Ectodermal cell (in vitro differentiated cells): ENCODE measurements around the gene PPP1R16B.

ENCODE experiments used
- H3K27ac ChIP-seq: 2 replicates; pipeline ENCODE4 v1.7.0; 2013; ENCODE audit warnings: mild to moderate bottlenecking, low read depth, low read length; ENCODE audit not compliant: insufficient read depth, poor library complexity, severe bottlenecking
- H3K27me3 ChIP-seq: 2 replicates; pipeline ENCODE4 v1.7.0; 2013; ENCODE audit warnings: mild to moderate bottlenecking, low read length; ENCODE audit not compliant: insufficient read depth, control insufficient read depth, poor library complexity, severe bottlenecking
- H3K36me3 ChIP-seq: one replicate; pipeline ENCODE4 v1.7.0; 2013; ENCODE audit warnings: low read length; ENCODE audit not compliant: control insufficient read depth, insufficient read depth
- H3K4me1 ChIP-seq: one replicate; pipeline ENCODE4 v1.7.0; 2013; ENCODE audit warnings: low read length; ENCODE audit not compliant: control insufficient read depth, insufficient read depth
- H3K4me3 ChIP-seq: 2 replicates; pipeline ENCODE4 v1.7.0; 2013; ENCODE audit warnings: low read depth, low read length, control low read depth; ENCODE audit not compliant: insufficient read depth
- H3K9me3 ChIP-seq: 2 replicates; pipeline ENCODE4 v1.7.0; 2013; ENCODE audit warnings: mild to moderate bottlenecking, low read length, moderate library complexity; ENCODE audit not compliant: control insufficient read depth
- WGBS, 2 experiments: methylation state at CpG; one replicate each; pipeline ENCODE4 v1.1.7; 2013; ENCODE audit warnings: missing lambda C conversion rate in 2 of 2; 5-methylcytosine and 5-hydroxymethylcytosine counted together

PPP1R16B gene

GRCh38 chr20:38770970-38771369 lies 34.5 kb upstream of the PPP1R16B start:
- H3K27me3 ChIP-seq: no peaks in the 10 kb centered on the region
- no peak overlapping the region for H3K4me3 ChIP-seq
- peaks cover 36% of the 10 kb centered on the region for H3K36me3 ChIP-seq
- no peak overlapping the region for H3K27ac ChIP-seq
- 84 to 91% methylated on average over 7 of the region's 7 CpGs for WGBS, 2 experiments
- no peaks in the 10 kb centered on the region for H3K4me1 ChIP-seq
- peaks cover 4% of the 10 kb centered on the region for H3K9me3 ChIP-seq

GRCh38 chr20:38771621-38772020 lies 33.9 kb upstream of the PPP1R16B start:
- H3K4me3 ChIP-seq: no peak overlapping the region
- 93 to 95% methylated on average over 7 of the region's 7 CpGs for WGBS, 2 experiments
- H3K4me1 ChIP-seq: no peaks in the 10 kb centered on the region
- peaks cover 31% of the 10 kb centered on the region for H3K36me3 ChIP-seq
- peaks cover 4% of the 10 kb centered on the region for H3K9me3 ChIP-seq
- no peaks in the 10 kb centered on the region for H3K27me3 ChIP-seq
- H3K27ac ChIP-seq: no peak overlapping the region

- Histone ChIP-seq H3K27me3 (no peaks in the 10 kb centered on the region), H3K27ac (no peak overlapping the region), H3K36me3 (peaks cover 16% of the 10 kb centered on the region), H3K4me3 (no peak overlapping the region), H3K4me1 (no peaks in the 10 kb centered on the region), H3K9me3 (peaks cover 4% of the 10 kb centered on the region)
- WGBS, 2 experiments: 94% methylated on average over 2 of the region's 2 CpGs
Observed at GRCh38 chr20:38774167-38774566, 31.3 kb upstream of the PPP1R16B start.

GRCh38 chr20:38776363-38776762 lies 29.1 kb upstream of the PPP1R16B start:
- H3K4me1 ChIP-seq: peaks cover 5% of the 10 kb centered on the region
- peaks cover 4% of the 10 kb centered on the region for H3K9me3 ChIP-seq
- H3K27ac ChIP-seq: no peak overlapping the region
- H3K4me3 ChIP-seq: no peak overlapping the region
- peaks cover 11% of the 10 kb centered on the region for H3K36me3 ChIP-seq
- WGBS, 2 experiments: 93 to 95% methylated on average over 11 of the region's 11 CpGs
- no peaks in the 10 kb centered on the region for H3K27me3 ChIP-seq

- Histone ChIP-seq H3K4me3 (no peak overlapping the region), H3K27me3 (no peaks in the 10 kb centered on the region), H3K4me1 (peaks cover 5% of the 10 kb centered on the region), H3K36me3 (no peaks in the 10 kb centered on the region), H3K27ac (no peak overlapping the region), H3K9me3 (peaks cover under 1% of the 10 kb centered on the region)
- 32 to 36% methylated on average over 19 of the region's 19 CpGs for WGBS, 2 experiments
Observed at GRCh38 chr20:38779247-38780097, 26.0 kb upstream of the PPP1R16B start.

- no peaks in the 10 kb centered on the region for H3K36me3 ChIP-seq
- H3K4me3 ChIP-seq: no peak overlapping the region
- no peaks in the 10 kb centered on the region for H3K9me3 ChIP-seq
- H3K27me3 ChIP-seq: no peaks in the 10 kb centered on the region
- H3K4me1 ChIP-seq: peaks cover 5% of the 10 kb centered on the region
- H3K27ac ChIP-seq: no peak overlapping the region
- 87 to 89% methylated on average over 2 to 3 of the region's 3 CpGs for WGBS, 2 experiments
Observed at GRCh38 chr20:38782275-38782674, 23.2 kb upstream of the PPP1R16B start.

- no peaks in the 10 kb centered on the region for H3K27me3 ChIP-seq
- H3K36me3 ChIP-seq: no peaks in the 10 kb centered on the region
- H3K4me3 ChIP-seq: no peak overlapping the region
- no peak overlapping the region for H3K27ac ChIP-seq
- no peaks in the 10 kb centered on the region for H3K9me3 ChIP-seq
- WGBS, 2 experiments: 95 to 97% methylated on average over 7 of the region's 7 CpGs
- no peaks in the 10 kb centered on the region for H3K4me1 ChIP-seq
Observed at GRCh38 chr20:38787870-38788269, 17.6 kb upstream of the PPP1R16B start.

GRCh38 chr20:38789503-38790199 lies 15.8 kb upstream of the PPP1R16B start:
- WGBS, 2 experiments: 91 to 94% methylated on average over 7 of the region's 7 CpGs
- Histone ChIP-seq H3K36me3 (no peaks in the 10 kb centered on the region), H3K27me3 (no peaks in the 10 kb centered on the region), H3K4me1 (no peaks in the 10 kb centered on the region), H3K9me3 (no peaks in the 10 kb centered on the region), H3K4me3 (no peak overlapping the region), H3K27ac (no peak overlapping the region)

GRCh38 chr20:38790200-38791053 lies 15.1 kb upstream of the PPP1R16B start:
- WGBS, 2 experiments: 49 to 51% methylated on average over 15 to 16 of the region's 16 CpGs
- Histone ChIP-seq H3K27ac (no peak overlapping the region), H3K27me3 (no peaks in the 10 kb centered on the region), H3K36me3 (no peaks in the 10 kb centered on the region), H3K4me3 (no peak overlapping the region), H3K4me1 (no peaks in the 10 kb centered on the region), H3K9me3 (no peaks in the 10 kb centered on the region)

- Histone ChIP-seq H3K27ac (no peak overlapping the region), H3K4me3 (no peak overlapping the region), H3K4me1 (no peaks in the 10 kb centered on the region), H3K9me3 (no peaks in the 10 kb centered on the region), H3K36me3 (no peaks in the 10 kb centered on the region), H3K27me3 (no peaks in the 10 kb centered on the region)
- 92 to 94% methylated on average over 3 of the region's 3 CpGs for WGBS, 2 experiments
Observed at GRCh38 chr20:38791291-38791690, 14.2 kb upstream of the PPP1R16B start.
